Mucosa of rectum (tissue), 2 donors: ENCODE results near the gene GBP7.

Experiments
- H3K27ac ChIP-seq, 2 donors: one replicate each; pipeline ENCODE4 v1.7.0; 2013; ENCODE audit warnings: inconsistent platforms in 2 of 2, low read depth in 2 of 2, low read length in 2 of 2
- H3K27me3 ChIP-seq, 2 donors: one replicate each; pipeline ENCODE4 v1.7.0; 2013; ENCODE audit warnings: low read length in 2 of 2; ENCODE audit not compliant: control insufficient read depth in 2 of 2, insufficient read depth in 2 of 2
- H3K36me3 ChIP-seq, 2 donors: one replicate each; pipeline ENCODE4 v1.7.0; 2013; ENCODE audit warnings: low read length in 2 of 2; ENCODE audit not compliant: control insufficient read depth in 2 of 2, insufficient read depth in 2 of 2
- H3K4me1 ChIP-seq, 2 donors: one replicate each; pipeline ENCODE4 v1.7.0; 2013; ENCODE audit warnings: low read length in 2 of 2, mild to moderate bottlenecking in 1 of 2; ENCODE audit not compliant: control insufficient read depth in 2 of 2, insufficient read depth in 2 of 2
- H3K4me3 ChIP-seq, 2 donors: one replicate each; pipeline ENCODE4 v1.7.0; 2013; ENCODE audit warnings: low read length in 2 of 2
- H3K9ac ChIP-seq, 2 donors: one replicate each; pipeline ENCODE4 v1.7.0; 2013; ENCODE audit warnings: low read length in 2 of 2, low read depth in 1 of 2, mild to moderate bottlenecking in 1 of 2
- H3K9me3 ChIP-seq, 2 donors: one replicate each; pipeline ENCODE4 v1.7.0; 2013; ENCODE audit warnings: low read length in 2 of 2; ENCODE audit not compliant: control insufficient read depth in 2 of 2
- donor health status: healthy.
- donor health status: Normal muscosa, but diverticular disease.

The GBP7 gene

GRCh38 chr1:89095737-89096136, 80.1 kb downstream of the GBP7 start:
- no peak overlapping the region for H3K4me3 ChIP-seq
- H3K4me1 ChIP-seq, result no peaks in the 10 kb centered on the region
- H3K9ac ChIP-seq, result no peak overlapping the region
- H3K27ac ChIP-seq, result no peak overlapping the region
- no peaks in the 10 kb centered on the region for H3K27me3 ChIP-seq
- H3K36me3 ChIP-seq, result no peaks in the 10 kb centered on the region
- no peaks in the 10 kb centered on the region for H3K9me3 ChIP-seq

GRCh38 chr1:89089962-89090361, 85.8 kb downstream of the GBP7 start:
- H3K4me3 ChIP-seq, result no peak overlapping the region

GRCh38 chr1:89088572-89088971, 87.2 kb downstream of the GBP7 start:
- H3K36me3 ChIP-seq, result no peaks in the 10 kb centered on the region
- H3K4me1 ChIP-seq, result no peaks in the 10 kb centered on the region
- no peak overlapping the region for H3K27ac ChIP-seq
- no peaks in the 10 kb centered on the region for H3K9me3 ChIP-seq
- H3K27me3 ChIP-seq, result no peaks in the 10 kb centered on the region
- no peak overlapping the region for H3K4me3 ChIP-seq
- no peak overlapping the region for H3K9ac ChIP-seq

More at GRCh38 chr1:89089962-89090361, 85.8 kb downstream of the GBP7 start:
- Histone ChIP-seq H3K27me3 (no peaks in the 10 kb centered on the region), H3K27ac (no peak overlapping the region), H3K9me3 (no peaks in the 10 kb centered on the region), H3K4me1 (no peaks in the 10 kb centered on the region), H3K36me3 (no peaks in the 10 kb centered on the region), H3K9ac (no peak overlapping the region)

- H3K9ac ChIP-seq, result no peak overlapping the region
- no peaks in the 10 kb centered on the region for H3K36me3 ChIP-seq
- no peak overlapping the region for H3K27ac ChIP-seq
- H3K4me3 ChIP-seq, result no peak overlapping the region
- no peaks in the 10 kb centered on the region for H3K4me1 ChIP-seq
- no peaks in the 10 kb centered on the region for H3K9me3 ChIP-seq
- no peaks in the 10 kb centered on the region for H3K27me3 ChIP-seq
Measured at GRCh38 chr1:89087241-89087640, 88.6 kb downstream of the GBP7 start.

GRCh38 chr1:89085781-89086180, 90.0 kb downstream of the GBP7 start:
- H3K27ac ChIP-seq, result no peak overlapping the region

More at GRCh38 chr1:89085781-89086180, 90.0 kb downstream of the GBP7 start:
- H3K9ac ChIP-seq, result no peak overlapping the region
- no peaks in the 10 kb centered on the region for H3K9me3 ChIP-seq
- H3K4me3 ChIP-seq, result no peak overlapping the region
- H3K36me3 ChIP-seq, result no peaks in the 10 kb centered on the region
- H3K27me3 ChIP-seq, result no peaks in the 10 kb centered on the region
- no peaks in the 10 kb centered on the region for H3K4me1 ChIP-seq
